Esophagus squamous epithelium (tissue), 5 donors: ENCODE measurements around the gene CPXM2. TPM values are rescaled to one million over a fixed set of nuclear protein-coding genes. Genes with fewer than 3 reads are reported as not detected.

ENCODE experiments used
- DNase-seq: peaks from one replicate; lab custom pipeline; 2025; lab: John Stamatoyannopoulos, UW
- H3K27ac ChIP-seq, 4 donors: fragments of 200-600 bp; sonication (generic); one replicate each; pipeline ENCODE4 v1.5.1; 2016 to 2019; ENCODE audit warnings: mild to moderate bottlenecking in 1 of 4
- H3K27me3 ChIP-seq, 4 donors: fragments of 200-600 bp; sonication (generic); 1 replicate in 3 of 4; 2 replicates in 1 of 4; pipeline versions ENCODE4 v1.5.1 to v1.6.0; 2017 to 2021; ENCODE audit warnings: antibody characterized with exemption in 1 of 4
- H3K36me3 ChIP-seq, 3 donors: fragments of 200-600 bp; sonication (generic); one replicate each; pipeline ENCODE4 v1.5.1; 2016 to 2019
- H3K4me1 ChIP-seq, 3 donors: fragments of 200-600 bp; sonication (generic); one replicate each; pipeline ENCODE4 v1.5.1; 2017 to 2019
- H3K4me3 ChIP-seq, 4 donors: fragments of 200-600 bp; sonication (generic); 1 replicate in 3 of 4; 2 replicates in 1 of 4; pipeline ENCODE4 v1.5.1; 2016 to 2019; ENCODE audit warnings: mild to moderate bottlenecking in 2 of 4, moderate library complexity in 1 of 4
- H3K9me3 ChIP-seq, 3 donors: fragments of 200-600 bp; sonication (generic); one replicate each; pipeline ENCODE4 v1.5.1; 2016 to 2019
- CTCF ChIP-seq, 6 experiments: fragments of 450-650 bp in 4 of 6; fragments of 200-600 bp in 2 of 6; sonication (generic) in 2 of 6; IDR thresholded peaks; one replicate each; pipeline ENCODE4 v1.5.1; 2016 to 2019; ENCODE audit warnings: antibody characterized with exemption in 6 of 6, mild to moderate bottlenecking in 4 of 6, moderate library complexity in 4 of 6
- POLR2A ChIP-seq, 4 donors: fragments of 450-650 bp; IDR thresholded peaks; one replicate each; pipeline ENCODE4 v1.6.1; 2017; ENCODE audit warnings: antibody characterized with exemption in 4 of 4, mild to moderate bottlenecking in 4 of 4, moderate library complexity in 3 of 4
- WGBS, 2 donors: methylation state at CpG; one replicate each; pipeline ENCODE4 v1.1.5; 2018; 5-methylcytosine and 5-hydroxymethylcytosine counted together
- intact Hi-C: fragments of 100-400 bp; cut with DNase I; formaldehyde crosslinking; loops from one replicate; pipeline ENCODE4 v1.15.0; 2022
- total RNA-seq, 4 donors: library from RNA; depleted of rRNA; stranded (reverse); fragments of >200 nt; gene quantifications; one replicate each; pipeline ENCODE4 v1.1.0, GENCODE V29; 2016
- donor health status: DM: yes; HTN: yes; CAD: no.

Gene CPXM2
- total RNA-seq, 4 donors from 2014 or later = 2.5 to 9.2 (median 3.0) TPM

GRCh38 chr10:123847686-123848432, 43.7 kb downstream of the CPXM2 start:
- Histone ChIP-seq H3K27me3 (no peaks in the 10 kb centered on the region), H3K27ac (no peak overlapping the region), H3K9me3 (no peaks in the 10 kb centered on the region), H3K4me1 (peaks cover 0 to 23% (median 9%) of the 10 kb centered on the region in 3 donors), H3K36me3 (no peaks in the 10 kb centered on the region), H3K4me3 (no peak overlapping the region)
- intact Hi-C loops = no loop called here
- WGBS, 2 donors = 34 to 36% methylated on average over 5 of the region's 5 CpGs
- no peak for TF ChIP-seq CTCF (IDR thresholded peaks at IDR 0.05)
- no peak for TF ChIP-seq POLR2A (IDR thresholded peaks at IDR 0.05)
- no peak for DNase-seq

- Histone ChIP-seq H3K4me1 (peaks cover 0 to 20% (median 8%) of the 10 kb centered on the region in 3 donors), H3K27ac (no peak overlapping the region), H3K27me3 (no peaks in the 10 kb centered on the region), H3K9me3 (no peaks in the 10 kb centered on the region), H3K36me3 (no peaks in the 10 kb centered on the region), H3K4me3 (no peak overlapping the region)
- intact Hi-C loops = no loop called here
- no peak for TF ChIP-seq CTCF (IDR thresholded peaks at IDR 0.05)
- TF ChIP-seq POLR2A (IDR thresholded peaks at IDR 0.05) = no peak
- WGBS, 2 donors = 86 to 87% methylated on average over 4 of the region's 4 CpGs
- DNase-seq = no peak
Observed at GRCh38 chr10:123843835-123844234, 47.8 kb downstream of the CPXM2 start.

GRCh38 chr10:123842692-123843385, 48.8 kb downstream of the CPXM2 start:
- TF ChIP-seq POLR2A (IDR thresholded peaks at IDR 0.05) (no peak), CTCF (IDR thresholded peaks at IDR 0.05) (no peak)
- H3K36me3 ChIP-seq = no peaks in the 10 kb centered on the region
- H3K27me3 ChIP-seq = no peaks in the 10 kb centered on the region
- 69 to 71% methylated on average over 9 of the region's 9 CpGs for WGBS, 2 donors
- H3K4me1 ChIP-seq = peaks cover 0 to 11% (median 4%) of the 10 kb centered on the region in 3 donors
- no peak overlapping the region for H3K4me3 ChIP-seq
- DNase-seq = no peak
- intact Hi-C loops = no loop called here
- H3K9me3 ChIP-seq = no peaks in the 10 kb centered on the region
- peak overlapping the region in 1 of 4 donors; percentile 39 for H3K27ac ChIP-seq

GRCh38 chr10:123841560-123841959, 50.0 kb downstream of the CPXM2 start:
- DNase-seq = no peak
- no peaks in the 10 kb centered on the region for H3K9me3 ChIP-seq
- H3K27me3 ChIP-seq = no peaks in the 10 kb centered on the region
- TF ChIP-seq POLR2A (IDR thresholded peaks at IDR 0.05) (no peak), CTCF (IDR thresholded peaks at IDR 0.05) (no peak)
- no peak overlapping the region for H3K4me3 ChIP-seq
- H3K27ac ChIP-seq = no peak overlapping the region
- intact Hi-C loops = no loop called here
- H3K4me1 ChIP-seq = peaks cover 0 to 4% (median 0%) of the 10 kb centered on the region in 3 donors
- H3K36me3 ChIP-seq = no peaks in the 10 kb centered on the region
- 71 to 72% methylated on average over 2 of the region's 2 CpGs for WGBS, 2 donors

- Histone ChIP-seq H3K4me1 (peaks cover 0 to 4% (median 0%) of the 10 kb centered on the region in 3 donors), H3K27ac (no peak overlapping the region), H3K4me3 (no peak overlapping the region), H3K36me3 (no peaks in the 10 kb centered on the region), H3K9me3 (no peaks in the 10 kb centered on the region), H3K27me3 (peaks cover 0 to 2% (median 0%) of the 10 kb centered on the region in 4 donors)
- DNase-seq = no peak
- intact Hi-C loops = no loop called here
- no peak for TF ChIP-seq CTCF (IDR thresholded peaks at IDR 0.05)
- no peak for TF ChIP-seq POLR2A (IDR thresholded peaks at IDR 0.05)
- WGBS, 2 donors = 86 to 94% methylated on average over 9 of the region's 9 CpGs
Observed at GRCh38 chr10:123841115-123841514, 50.5 kb downstream of the CPXM2 start.
